Measurements from ENCODE around the gene MYO1F. TPM values are rescaled to one million over a fixed set of nuclear protein-coding genes. Genes with fewer than 3 reads are reported as not detected.

MYO1F gene
- total and polyA plus RNA-seq, 10 of the 15 experiments (the other 5 are each of a cell fraction or from before 2014, with no cell fraction given), result 3.5 to 49.4 (median 31.3) TPM

DNA sequence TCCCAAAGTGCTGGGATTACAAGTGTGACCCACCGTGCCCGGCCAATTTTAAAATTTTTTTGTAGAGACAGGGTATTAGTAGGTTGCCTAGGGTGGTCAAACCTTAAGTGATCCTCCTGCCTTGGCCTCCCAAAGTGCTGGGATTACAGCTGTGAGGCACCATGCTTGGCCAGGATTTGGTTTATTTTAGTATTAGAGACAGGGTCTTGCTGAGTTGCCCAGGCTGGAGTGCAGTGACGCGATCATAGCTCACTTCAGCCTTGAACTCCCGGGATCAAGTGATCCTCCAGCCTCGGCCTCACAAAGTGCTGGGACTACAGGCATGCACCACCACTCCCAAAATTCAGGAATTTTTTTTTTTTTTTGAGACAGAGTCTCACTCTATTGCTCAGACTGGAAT lies 57.9 kb downstream of the MYO1F start (continued):
- TF ChIP-seq, protein P1, sequence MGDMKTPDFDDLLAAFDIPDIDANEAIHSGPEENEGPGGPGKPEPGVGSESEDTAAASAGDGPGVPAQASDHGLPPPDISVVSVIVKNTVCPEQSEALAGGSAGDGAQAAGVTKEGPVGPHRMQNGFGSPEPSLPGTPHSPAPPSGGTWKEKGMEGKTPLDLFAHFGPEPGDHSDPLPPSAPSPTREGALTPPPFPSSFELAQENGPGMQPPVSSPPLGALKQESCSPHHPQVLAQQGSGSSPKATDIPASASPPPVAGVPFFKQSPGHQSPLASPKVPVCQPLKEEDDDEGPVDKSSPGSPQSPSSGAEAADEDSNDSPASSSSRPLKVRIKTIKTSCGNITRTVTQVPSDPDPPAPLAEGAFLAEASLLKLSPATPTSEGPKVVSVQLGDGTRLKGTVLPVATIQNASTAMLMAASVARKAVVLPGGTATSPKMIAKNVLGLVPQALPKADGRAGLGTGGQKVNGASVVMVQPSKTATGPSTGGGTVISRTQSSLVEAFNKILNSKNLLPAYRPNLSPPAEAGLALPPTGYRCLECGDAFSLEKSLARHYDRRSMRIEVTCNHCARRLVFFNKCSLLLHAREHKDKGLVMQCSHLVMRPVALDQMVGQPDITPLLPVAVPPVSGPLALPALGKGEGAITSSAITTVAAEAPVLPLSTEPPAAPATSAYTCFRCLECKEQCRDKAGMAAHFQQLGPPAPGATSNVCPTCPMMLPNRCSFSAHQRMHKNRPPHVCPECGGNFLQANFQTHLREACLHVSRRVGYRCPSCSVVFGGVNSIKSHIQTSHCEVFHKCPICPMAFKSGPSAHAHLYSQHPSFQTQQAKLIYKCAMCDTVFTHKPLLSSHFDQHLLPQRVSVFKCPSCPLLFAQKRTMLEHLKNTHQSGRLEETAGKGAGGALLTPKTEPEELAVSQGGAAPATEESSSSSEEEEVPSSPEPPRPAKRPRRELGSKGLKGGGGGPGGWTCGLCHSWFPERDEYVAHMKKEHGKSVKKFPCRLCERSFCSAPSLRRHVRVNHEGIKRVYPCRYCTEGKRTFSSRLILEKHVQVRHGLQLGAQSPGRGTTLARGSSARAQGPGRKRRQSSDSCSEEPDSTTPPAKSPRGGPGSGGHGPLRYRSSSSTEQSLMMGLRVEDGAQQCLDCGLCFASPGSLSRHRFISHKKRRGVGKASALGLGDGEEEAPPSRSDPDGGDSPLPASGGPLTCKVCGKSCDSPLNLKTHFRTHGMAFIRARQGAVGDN (IDR thresholded peaks at IDR 0.05), result no peak
- TF ChIP-seq, protein P2, sequence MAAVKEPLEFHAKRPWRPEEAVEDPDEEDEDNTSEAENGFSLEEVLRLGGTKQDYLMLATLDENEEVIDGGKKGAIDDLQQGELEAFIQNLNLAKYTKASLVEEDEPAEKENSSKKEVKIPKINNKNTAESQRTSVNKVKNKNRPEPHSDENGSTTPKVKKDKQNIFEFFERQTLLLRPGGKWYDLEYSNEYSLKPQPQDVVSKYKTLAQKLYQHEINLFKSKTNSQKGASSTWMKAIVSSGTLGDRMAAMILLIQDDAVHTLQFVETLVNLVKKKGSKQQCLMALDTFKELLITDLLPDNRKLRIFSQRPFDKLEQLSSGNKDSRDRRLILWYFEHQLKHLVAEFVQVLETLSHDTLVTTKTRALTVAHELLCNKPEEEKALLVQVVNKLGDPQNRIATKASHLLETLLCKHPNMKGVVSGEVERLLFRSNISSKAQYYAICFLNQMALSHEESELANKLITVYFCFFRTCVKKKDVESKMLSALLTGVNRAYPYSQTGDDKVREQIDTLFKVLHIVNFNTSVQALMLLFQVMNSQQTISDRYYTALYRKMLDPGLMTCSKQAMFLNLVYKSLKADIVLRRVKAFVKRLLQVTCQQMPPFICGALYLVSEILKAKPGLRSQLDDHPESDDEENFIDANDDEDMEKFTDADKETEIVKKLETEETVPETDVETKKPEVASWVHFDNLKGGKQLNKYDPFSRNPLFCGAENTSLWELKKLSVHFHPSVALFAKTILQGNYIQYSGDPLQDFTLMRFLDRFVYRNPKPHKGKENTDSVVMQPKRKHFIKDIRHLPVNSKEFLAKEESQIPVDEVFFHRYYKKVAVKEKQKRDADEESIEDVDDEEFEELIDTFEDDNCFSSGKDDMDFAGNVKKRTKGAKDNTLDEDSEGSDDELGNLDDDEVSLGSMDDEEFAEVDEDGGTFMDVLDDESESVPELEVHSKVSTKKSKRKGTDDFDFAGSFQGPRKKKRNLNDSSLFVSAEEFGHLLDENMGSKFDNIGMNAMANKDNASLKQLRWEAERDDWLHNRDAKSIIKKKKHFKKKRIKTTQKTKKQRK (IDR thresholded peaks at IDR 0.05; ENCODE audit: low read depth, low read length), result no peak
- TF ChIP-seq DPF2 (IDR thresholded peaks at IDR 0.05) (no peak), CHD2 (IDR thresholded peaks at IDR 0.05; ENCODE audit: borderline replicate concordance, low read depth, low read length) (no peak), EGR1 (IDR thresholded peaks at IDR 0.05; ENCODE audit: borderline replicate concordance in 1 of 2, low read depth in 2 of 2, low read length in 2 of 2) (no peak), IKZF1 (conservative IDR thresholded peaks at IDR 0.05) (no peak), SUPT20H (IDR thresholded peaks at IDR 0.05; ENCODE audit: borderline replicate concordance, control insufficient read depth, low read depth, low read length) (no peak), NRF1 (conservative IDR thresholded peaks at IDR 0.05; ENCODE audit: low read depth, low read length) (no peak), SPI1 (IDR thresholded peaks at IDR 0.05; ENCODE audit: borderline replicate concordance, insufficient read depth, low read depth, low read length) (no peak), KDM1A (IDR thresholded peaks at IDR 0.05; ENCODE audit: borderline replicate concordance) (no peak)
